Gastrocnemius medialis (tissue), 4 donors: Measurements from ENCODE around the gene ASTN2. TPM values are rescaled to one million over a fixed set of nuclear protein-coding genes. Genes with fewer than 3 reads are reported as not detected.

Source experiments
- ATAC-seq, 2 donors: fragments of 150-250 bp; one replicate each; pipeline ENCODE4 v1.9.1; 2016
- DNase-seq, 2 donors: peaks; one replicate each; pipeline ENCODE4 v3.0.0-alpha.2; 2019
- H3K27ac ChIP-seq, 4 donors: fragments of 200-600 bp; sonication (generic); 1 replicate in 1 of 4; 2 replicates in 3 of 4; pipeline ENCODE4 v1.5.1; 2016 to 2018; ENCODE audit warnings: mild to moderate bottlenecking in 2 of 4, moderate library complexity in 1 of 4
- H3K27me3 ChIP-seq, 3 donors: fragments of 200-600 bp; sonication (generic) in 2 of 3; 1 replicate in 1 of 3; 2 replicates in 2 of 3; pipeline versions ENCODE4 v1.5.1 to v1.6.0; 2016 to 2019; ENCODE audit warnings: mild to moderate bottlenecking in 1 of 3, moderate library complexity in 1 of 3
- H3K36me3 ChIP-seq, 2 donors: fragments of 200-600 bp; sonication (generic) in 1 of 2; one replicate each; pipeline ENCODE4 v1.5.1; 2017 to 2018
- H3K4me1 ChIP-seq, 2 donors: fragments of 200-600 bp; sonication (generic) in 1 of 2; one replicate each; pipeline ENCODE4 v1.5.1; 2016 to 2017; ENCODE audit warnings: mild to moderate bottlenecking in 2 of 2
- H3K4me3 ChIP-seq, 4 donors: fragments of 200-600 bp; sonication (generic) in 3 of 4; 1 replicate in 1 of 4; 2 replicates in 3 of 4; pipeline ENCODE4 v1.5.1; 2016 to 2019; ENCODE audit warnings: mild to moderate bottlenecking in 2 of 4
- H3K9me3 ChIP-seq, 3 donors: fragments of 200-600 bp; sonication (generic) in 2 of 3; 1 replicate in 1 of 3; 2 replicates in 2 of 3; pipeline ENCODE4 v1.5.1; 2016 to 2019
- CTCF ChIP-seq, 5 experiments: fragments of 450-650 bp in 3 of 5; fragments of 200-600 bp in 2 of 5; sonication (generic) in 2 of 5; IDR thresholded peaks in 4 of 5; conservative IDR thresholded peaks in 1 of 5; 1 replicate in 4 of 5; 2 replicates in 1 of 5; pipeline ENCODE4 v1.5.1; 2016 to 2019; ENCODE audit warnings: antibody characterized with exemption in 5 of 5, mild to moderate bottlenecking in 3 of 5, moderate library complexity in 3 of 5
- POLR2A ChIP-seq, 2 donors: fragments of 450-650 bp; IDR thresholded peaks; one replicate each; pipeline ENCODE4 v1.6.1; 2017; ENCODE audit warnings: antibody characterized with exemption in 2 of 2, mild to moderate bottlenecking in 2 of 2, moderate library complexity in 2 of 2
- in situ Hi-C, 4 donors: fragments of 200-750 bp; cut with MboI; loops; one replicate each; pipeline versions ENCODE4 v1.15.0 to v1.8.0; 2017; ENCODE audit warnings: low sequenced_read_pairs in 4 of 4
- intact Hi-C: fragments of 100-400 bp; cut with DNase I; formaldehyde crosslinking; loops from one replicate; pipeline ENCODE4 v1.15.1; 2023; ENCODE audit warnings: low total_unique reads
- total RNA-seq, 4 donors: library from RNA; depleted of rRNA; stranded (reverse); fragments of >200 nt; gene quantifications; one replicate each; pipeline versions ENCODE4 v1.1.0 to v1.2.3, GENCODE V29; 2016

Gene ASTN2
- total RNA-seq, 4 donors from 2014 or later = 2.5 to 4.6 (median 3.7) TPM

GRCh38 chr9:116683535-116683934 lies 731.3 kb downstream of the ASTN2 start:
- intact Hi-C loops = no loop called here
- in situ Hi-C loops = no loop called here
- no peak for TF ChIP-seq CTCF (IDR thresholded peaks at IDR 0.05 in 4 of 5, conservative IDR thresholded peaks at IDR 0.05 in 1 of 5)
- TF ChIP-seq POLR2A (IDR thresholded peaks at IDR 0.05) = no peak
- no peaks in the 10 kb centered on the region for H3K9me3 ChIP-seq
- DNase-seq = no peak
- no peaks in the 10 kb centered on the region for H3K36me3 ChIP-seq
- no peak overlapping the region for H3K4me3 ChIP-seq
- no peak for ATAC-seq
- H3K4me1 ChIP-seq = peaks cover 16 to 18% of the 10 kb centered on the region in 2 donors
- H3K27me3 ChIP-seq = no peaks in the 10 kb centered on the region
- H3K27ac ChIP-seq = no peak overlapping the region

GRCh38 chr9:116674210-116674980 lies 740.5 kb downstream of the ASTN2 start:
- H3K27me3 ChIP-seq = no peaks in the 10 kb centered on the region
- DNase-seq = no peak
- no peak overlapping the region for H3K4me3 ChIP-seq
- peaks cover 0 to 4% (median 0%) of the 10 kb centered on the region in 3 donors for H3K9me3 ChIP-seq
- peaks cover 0 to 7% of the 10 kb centered on the region in 2 donors for H3K4me1 ChIP-seq
- in situ Hi-C loops = loop anchor here in 2 of 4 donors (25.0 kb wide), 3 partner anchors 512 to 1087 kb away; partner anchors contain the start of gene PAPPA (in 1 of the 2)
- no peak for TF ChIP-seq CTCF (IDR thresholded peaks at IDR 0.05 in 4 of 5, conservative IDR thresholded peaks at IDR 0.05 in 1 of 5)
- no peak for TF ChIP-seq POLR2A (IDR thresholded peaks at IDR 0.05)
- H3K36me3 ChIP-seq = no peaks in the 10 kb centered on the region
- intact Hi-C loops = no loop called here
- no peak overlapping the region for H3K27ac ChIP-seq
- no peak for ATAC-seq

DNA sequence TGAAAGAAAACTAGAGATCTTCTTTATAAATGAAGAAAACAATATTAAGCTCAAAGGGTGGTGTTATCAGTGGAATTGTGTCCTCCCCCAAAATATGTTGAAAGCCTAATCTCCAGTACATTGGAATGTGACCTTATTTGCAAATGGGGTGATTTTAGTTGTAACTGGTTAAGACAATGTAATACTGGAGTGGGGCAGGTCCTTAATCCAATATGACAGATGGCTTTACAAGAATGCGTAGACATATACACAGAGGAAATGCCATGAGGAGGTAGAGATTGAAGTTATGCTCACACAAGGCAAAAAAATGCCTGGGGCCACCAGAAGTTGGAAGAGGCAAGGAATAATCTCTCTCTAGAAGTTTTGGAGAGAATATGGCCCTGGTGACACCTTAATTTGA lies 741.5 kb downstream of the ASTN2 start:
- intact Hi-C loops (no loop called here), in situ Hi-C loops (loop anchor here in 2 of 4 donors (25.0 kb wide), 3 partner anchors 511 to 1086 kb away; partner anchors contain the start of gene PAPPA (in 1 of the 2))
- ATAC-seq (no peak), DNase-seq (no peak)
- Histone ChIP-seq H3K4me3 (no peak overlapping the region), H3K27me3 (no peaks in the 10 kb centered on the region), H3K9me3 (peaks cover 0 to 4% (median 0%) of the 10 kb centered on the region in 3 donors), H3K36me3 (no peaks in the 10 kb centered on the region), H3K27ac (no peak overlapping the region), H3K4me1 (peaks cover 0 to 7% of the 10 kb centered on the region in 2 donors)
- TF ChIP-seq POLR2A (IDR thresholded peaks at IDR 0.05) (no peak), CTCF (IDR thresholded peaks at IDR 0.05 in 4 of 5, conservative IDR thresholded peaks at IDR 0.05 in 1 of 5) (no peak)

DNA sequence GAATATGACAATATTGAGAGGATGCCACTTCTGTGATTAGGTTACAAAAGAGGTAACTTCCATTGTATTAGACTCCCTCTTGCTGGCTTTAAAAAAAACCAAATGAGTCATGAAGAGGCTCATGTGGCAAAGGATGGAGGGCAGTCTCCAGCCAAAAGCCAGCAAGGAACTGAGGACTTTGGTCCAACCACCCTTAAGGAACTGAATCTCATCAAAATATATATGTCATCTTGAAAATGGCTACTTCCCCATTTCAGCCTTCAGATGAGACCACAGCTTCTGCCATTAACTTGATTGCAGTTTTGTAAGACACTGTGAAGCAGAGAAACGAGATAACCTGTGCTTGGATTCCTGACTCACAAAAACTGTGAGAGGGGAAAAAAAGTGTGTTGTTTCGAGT lies 743.3 kb downstream of the ASTN2 start:
- ATAC-seq (no peak), DNase-seq (no peak)
- H3K36me3 ChIP-seq = no peaks in the 10 kb centered on the region
- H3K27me3 ChIP-seq = no peaks in the 10 kb centered on the region
- H3K4me1 ChIP-seq = no peaks in the 10 kb centered on the region
- intact Hi-C loops (no loop called here), in situ Hi-C loops (loop anchor here in 2 of 4 donors (25.0 kb wide), 3 partner anchors 509 to 1084 kb away; partner anchors contain the start of gene PAPPA (in 1 of the 2))
- TF ChIP-seq CTCF (IDR thresholded peaks at IDR 0.05 in 4 of 5, conservative IDR thresholded peaks at IDR 0.05 in 1 of 5) (no peak), POLR2A (IDR thresholded peaks at IDR 0.05) (no peak)
- H3K27ac ChIP-seq = no peak overlapping the region
- H3K4me3 ChIP-seq = no peak overlapping the region
- H3K9me3 ChIP-seq = peaks cover 0 to 4% (median 0%) of the 10 kb centered on the region in 3 donors
